NOMO-1 (cell line): ENCODE data around the gene SLC25A42.
"Not testable (repeated sequence)": the region's sequence is repeated elsewhere in the genome, so short reads cannot be mapped to it uniquely, and the experiment has no call there.

Source experiments
- DNase-seq, 2 experiments: peaks; one replicate each; lab custom pipeline; 2025; ENCODE audit not compliant: unreplicated experiment in 2 of 2; lab: John Stamatoyannopoulos, UW

The SLC25A42 gene

DNA sequence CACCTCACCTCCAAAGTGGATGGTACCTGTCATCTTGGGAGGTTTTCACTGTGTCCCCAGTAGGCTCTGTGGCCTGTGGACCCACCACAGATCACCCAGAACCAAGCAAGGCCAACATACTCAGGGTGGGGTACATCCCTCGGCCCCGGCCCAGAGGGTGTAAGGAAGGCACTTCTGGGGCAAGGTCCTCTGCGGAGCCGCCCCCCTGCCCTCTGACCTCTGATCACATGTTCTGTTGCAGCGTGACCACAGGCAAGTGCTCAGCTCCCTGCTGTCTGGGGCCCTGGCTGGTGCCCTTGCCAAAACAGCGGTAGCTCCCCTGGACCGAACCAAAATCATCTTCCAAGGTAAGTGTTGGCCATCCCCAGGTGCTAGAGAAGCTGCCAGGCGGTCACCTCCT lies 37.7 kb downstream of the SLC25A42 start:
- DNase-seq = no peak

DNA sequence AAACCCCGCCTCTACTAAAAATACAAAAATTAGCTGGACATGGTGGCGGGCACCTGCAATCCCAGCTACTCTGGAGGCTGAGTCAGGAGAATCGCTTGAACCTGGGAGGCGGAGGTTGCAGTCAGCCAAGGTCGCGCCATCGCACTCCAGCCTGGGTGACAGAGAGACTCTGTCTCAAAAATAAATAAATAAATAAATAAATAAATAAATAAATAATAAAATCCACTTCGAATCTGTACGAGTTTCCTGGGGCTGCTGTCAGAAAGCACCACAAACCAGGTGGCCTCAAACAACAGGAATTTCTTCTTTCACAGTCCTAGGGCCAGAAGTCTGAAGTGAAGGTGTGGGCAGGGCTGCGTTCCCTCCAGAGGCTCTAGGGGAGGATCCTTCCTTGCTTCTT lies 38.8 kb downstream of the SLC25A42 start:
- DNase-seq = not testable (repeated sequence)

DNA sequence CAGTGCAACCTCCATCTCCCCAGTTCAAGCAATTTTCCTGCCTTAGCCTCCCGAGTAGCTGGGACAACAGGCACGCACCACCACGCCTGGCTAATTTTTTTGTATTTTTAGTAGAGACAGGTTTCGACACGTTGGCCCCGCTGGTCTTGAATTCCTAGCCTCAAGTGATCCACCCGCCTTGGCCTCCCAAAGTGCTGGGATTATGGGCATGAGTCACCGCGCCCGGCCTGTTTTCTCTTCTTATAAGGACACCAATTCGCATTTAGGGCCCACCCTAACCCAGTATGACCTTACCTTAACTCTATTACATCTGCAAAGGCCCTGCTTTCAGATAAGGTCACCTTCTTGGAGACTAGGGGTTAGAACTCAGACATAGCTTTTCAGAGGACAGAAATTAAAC lies 39.4 kb downstream of the SLC25A42 start:
- no peak for DNase-seq

DNA sequence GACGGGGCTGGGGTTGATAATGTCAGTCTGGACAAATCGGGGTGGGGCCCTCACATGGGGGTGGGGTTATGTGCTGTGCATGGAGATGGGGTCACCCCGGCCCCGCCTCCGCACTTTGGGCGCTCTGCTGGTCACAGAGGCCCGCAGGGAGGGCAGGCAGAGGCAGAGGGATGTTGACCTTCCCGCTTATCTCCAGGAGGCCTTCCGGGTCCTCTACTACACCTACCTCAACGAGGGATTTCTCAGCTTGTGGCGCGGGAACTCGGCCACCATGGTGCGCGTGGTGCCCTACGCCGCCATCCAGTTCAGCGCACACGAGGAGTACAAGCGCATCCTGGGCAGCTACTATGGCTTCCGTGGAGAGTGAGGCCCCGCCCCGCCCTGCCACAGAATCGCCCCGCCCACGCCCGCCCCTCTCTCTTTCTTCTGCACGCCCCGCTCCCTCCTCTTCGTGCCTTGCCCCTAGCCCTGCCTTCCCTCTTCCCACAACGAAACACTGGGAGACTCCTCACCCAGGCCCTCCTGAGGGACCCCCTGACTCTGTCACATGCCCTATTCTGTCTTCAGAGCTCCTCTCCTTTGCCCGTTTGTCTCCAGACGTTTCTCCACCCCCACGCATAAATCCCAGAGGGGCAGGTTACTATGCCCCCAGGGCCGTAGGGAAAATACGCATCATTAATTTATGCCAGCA lies 41.7 kb downstream of the SLC25A42 start:
- no peak for DNase-seq

DNA sequence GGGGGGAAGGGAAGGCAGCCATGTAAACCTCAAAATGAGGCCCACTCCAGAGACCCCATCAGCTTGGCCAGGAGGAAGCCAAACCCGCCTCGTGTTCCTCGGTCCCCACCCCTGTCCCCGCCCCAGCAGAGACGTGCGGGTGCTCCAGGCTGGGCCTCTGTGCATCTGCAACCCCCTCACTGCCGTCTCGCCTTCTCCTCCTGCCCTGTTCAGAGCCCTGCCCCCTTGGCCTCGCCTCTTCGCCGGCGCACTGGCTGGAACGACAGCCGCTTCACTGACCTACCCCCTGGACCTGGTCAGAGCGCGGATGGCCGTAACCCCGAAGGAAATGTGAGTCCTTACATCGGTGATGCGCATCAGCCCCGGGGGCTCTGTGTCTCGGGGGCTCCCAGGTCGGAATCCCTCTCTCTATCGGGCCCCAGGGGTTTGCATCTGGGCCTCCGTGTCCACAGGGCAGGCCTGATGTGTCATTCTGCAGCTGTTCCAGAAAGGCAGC lies 42.3 kb downstream of the SLC25A42 start:
- no peak for DNase-seq

DNA sequence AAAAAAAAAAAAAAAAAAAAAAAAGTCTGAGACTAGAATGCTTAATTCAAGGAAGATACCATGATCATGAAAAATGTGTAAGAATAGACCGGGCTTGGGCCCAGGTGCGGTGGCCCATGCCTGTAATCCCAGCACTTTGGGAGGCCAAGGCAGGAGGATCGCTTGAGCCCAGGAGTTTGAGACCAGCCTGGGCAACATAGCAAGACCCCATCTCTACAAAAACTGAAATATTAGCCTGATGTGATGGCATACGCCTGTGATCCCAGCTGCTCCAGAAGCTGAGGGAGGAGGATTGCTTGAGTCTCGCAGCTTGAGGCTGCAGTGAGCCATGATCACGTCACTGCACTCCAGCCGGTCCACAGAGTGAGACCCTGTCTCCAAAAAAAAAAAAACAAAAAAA lies 43.1 kb downstream of the SLC25A42 start:
- DNase-seq = not testable (repeated sequence)

DNA sequence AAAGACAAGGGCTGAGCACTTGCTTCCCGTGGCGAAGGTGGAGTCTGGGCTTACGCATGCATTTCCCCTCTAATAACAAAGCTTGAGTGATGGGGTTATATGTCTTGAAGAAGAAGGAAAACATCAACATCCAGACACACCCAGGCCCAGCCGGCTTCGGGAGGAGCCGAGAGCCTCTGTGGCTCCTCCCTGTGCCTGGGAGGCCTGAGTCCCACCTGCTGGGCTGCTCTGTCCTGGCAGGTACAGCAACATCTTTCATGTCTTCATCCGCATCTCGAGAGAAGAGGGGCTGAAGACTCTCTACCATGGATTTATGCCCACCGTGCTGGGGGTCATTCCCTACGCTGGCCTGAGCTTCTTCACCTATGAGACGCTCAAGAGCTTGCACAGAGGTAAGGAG lies 43.9 kb downstream of the SLC25A42 start:
- no peak for DNase-seq

DNA sequence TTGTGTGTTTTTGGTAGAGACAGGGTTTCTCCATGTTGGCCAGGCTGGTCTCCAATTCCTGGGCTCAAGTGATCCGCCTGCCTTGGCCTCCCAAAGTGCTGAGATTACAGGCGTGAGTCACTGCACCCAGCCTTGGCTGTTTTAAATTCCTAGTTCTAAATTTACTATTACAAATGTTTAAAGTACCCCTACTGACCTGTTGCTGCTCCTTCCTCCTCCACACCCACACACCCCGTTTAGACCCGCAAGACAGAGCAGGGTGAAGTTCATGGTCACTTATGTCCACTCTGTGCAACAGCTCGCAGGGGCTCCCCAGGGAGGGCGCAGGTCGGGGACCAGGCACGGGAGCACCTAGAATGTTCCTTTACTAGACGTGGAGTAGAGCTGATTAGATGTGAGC lies 45.8 kb downstream of the SLC25A42 start:
- DNase-seq = no peak

DNA sequence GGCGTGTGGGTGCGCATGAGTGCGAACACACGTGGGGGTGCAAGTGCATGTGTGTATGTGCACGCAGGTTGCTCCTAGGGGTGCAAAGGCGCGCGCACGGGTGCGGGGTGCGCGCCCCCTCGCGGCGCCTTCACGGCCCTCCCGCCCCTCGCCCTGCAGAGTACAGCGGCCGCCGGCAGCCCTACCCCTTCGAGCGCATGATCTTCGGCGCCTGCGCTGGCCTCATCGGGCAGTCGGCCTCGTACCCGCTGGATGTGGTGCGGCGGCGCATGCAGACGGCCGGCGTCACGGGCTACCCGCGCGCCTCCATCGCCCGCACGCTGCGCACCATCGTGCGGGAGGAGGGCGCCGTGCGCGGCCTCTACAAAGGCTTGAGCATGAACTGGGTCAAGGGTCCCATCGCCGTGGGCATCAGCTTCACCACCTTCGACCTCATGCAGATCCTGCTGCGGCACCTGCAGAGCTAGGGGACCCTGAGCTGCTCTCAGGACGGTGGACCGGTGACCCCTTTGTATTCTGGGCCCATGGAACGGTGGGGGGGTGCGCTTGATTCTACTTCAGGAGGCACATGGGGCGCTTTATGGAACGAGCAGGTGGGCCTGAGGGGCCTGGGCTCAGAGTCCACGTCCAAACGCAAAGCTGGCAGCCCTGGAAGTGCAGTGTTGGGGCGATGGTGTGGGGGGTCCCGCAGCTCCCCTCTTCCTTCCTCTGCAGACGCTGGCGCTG lies 46.8 kb downstream of the SLC25A42 start:
- no peak for DNase-seq

DNA sequence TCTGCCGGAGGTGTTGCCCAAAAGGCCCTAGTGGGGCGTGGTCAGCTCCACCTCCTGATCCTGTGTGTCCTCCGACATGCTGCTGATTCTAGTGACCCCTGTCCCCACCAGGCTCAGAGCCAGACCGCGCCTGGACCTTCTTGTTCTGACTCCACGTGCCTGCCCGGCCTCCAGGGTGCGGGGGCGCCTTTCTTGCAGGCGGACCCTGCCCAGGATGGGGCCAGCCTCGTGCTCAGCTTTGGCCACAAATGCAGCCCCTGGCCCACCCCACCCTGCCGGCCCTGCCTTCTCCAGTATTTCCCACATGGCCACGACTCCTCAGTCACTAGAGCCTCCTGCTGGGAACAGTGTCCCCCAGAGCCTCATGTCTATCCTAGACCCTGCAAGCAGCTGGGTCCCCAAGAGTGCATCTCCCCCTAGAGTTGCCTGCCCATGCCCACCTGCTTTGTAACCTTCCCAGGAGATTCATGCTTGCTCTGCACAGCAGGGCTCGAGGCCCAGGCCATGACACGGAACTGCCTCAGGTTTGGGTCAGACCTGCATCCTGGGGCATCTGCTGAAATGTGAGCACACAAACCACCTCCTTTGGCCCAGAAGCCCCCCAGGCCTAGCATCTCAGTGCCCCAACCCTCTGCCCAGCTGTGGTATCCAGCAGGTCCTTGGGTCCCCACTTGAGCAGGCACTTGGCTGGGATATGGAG lies 47.5 kb downstream of the SLC25A42 start:
- DNase-seq = no peak

DNA sequence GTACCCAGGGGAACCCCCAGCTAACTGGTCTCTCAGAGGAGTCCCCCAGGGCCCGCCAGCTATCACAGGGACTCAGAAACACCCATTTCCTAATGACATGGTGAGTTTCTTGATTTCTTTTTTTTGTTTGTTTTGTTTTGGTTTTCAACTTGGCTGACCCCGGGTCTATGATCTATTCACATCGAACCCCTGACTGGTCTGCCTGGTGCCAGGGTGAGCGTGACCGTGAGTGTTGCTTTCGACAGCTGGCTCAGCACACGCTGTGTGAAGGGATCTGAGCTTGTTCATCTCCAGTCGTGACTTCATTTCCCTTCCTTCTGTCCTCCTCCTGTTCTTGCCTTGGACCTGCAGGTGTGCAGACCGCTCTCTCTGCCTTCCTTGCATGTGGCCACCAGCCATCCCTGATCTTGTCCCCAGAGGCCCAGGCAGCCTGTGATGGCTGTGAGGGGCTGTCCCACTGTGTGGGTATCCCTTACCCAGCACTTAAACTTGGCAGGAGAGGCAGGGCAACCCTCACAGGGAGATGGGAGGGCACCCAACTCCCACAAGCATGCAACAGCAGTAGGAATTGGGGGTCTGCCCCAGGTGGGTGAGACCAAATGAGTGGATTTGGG lies 48.3 kb downstream of the SLC25A42 start:
- no peak for DNase-seq

DNA sequence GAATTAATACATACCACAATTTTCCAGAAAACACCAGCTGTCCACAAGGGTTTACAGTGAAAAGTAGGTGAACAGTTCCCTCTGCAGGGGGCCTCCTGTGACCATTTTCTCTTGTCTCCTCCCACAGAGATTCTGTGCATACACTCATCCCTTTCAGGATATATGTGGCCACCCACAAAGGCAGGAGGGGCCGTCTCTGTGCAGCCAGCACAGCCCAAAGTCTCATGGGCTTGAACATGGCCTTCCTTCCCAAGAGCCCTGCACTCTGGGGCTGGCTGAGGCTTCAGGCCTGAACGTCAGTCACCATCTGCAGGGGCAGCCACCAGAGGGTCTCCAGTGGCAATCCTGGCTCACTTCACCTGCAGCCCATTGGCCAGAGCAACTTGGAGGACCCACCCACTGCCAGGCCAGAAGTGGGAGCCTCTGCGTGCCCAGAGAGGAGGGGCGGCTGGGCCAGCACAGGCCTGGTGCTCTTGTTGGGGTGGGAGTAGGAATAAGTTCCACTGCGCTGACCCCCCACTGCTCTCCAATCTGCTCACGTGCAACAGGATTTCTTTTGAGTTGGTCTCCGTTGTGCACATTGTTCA lies 49.3 kb downstream of the SLC25A42 start:
- no peak for DNase-seq

DNA sequence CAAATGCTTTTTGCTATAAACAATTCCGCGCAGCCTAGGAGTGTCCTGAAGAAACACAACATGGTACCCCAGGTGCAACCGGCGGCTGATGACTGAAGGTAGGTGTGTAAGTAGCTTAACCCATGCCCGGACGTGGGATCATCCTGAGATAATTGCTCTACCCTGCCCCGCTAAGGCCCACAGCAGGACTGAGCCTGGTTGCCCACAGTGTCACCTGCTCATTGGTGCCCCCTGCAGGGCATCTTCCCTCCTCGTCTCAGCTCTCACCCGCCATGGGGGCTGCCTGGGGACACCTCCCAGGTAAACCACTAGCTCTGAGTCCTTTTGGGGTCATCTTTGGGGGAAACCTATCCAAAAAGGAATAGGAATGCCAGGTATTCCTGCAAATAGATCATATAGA lies 52.2 kb downstream of the SLC25A42 start:
- DNase-seq = peak in 1 of 2 experiments; percentile 18

DNA sequence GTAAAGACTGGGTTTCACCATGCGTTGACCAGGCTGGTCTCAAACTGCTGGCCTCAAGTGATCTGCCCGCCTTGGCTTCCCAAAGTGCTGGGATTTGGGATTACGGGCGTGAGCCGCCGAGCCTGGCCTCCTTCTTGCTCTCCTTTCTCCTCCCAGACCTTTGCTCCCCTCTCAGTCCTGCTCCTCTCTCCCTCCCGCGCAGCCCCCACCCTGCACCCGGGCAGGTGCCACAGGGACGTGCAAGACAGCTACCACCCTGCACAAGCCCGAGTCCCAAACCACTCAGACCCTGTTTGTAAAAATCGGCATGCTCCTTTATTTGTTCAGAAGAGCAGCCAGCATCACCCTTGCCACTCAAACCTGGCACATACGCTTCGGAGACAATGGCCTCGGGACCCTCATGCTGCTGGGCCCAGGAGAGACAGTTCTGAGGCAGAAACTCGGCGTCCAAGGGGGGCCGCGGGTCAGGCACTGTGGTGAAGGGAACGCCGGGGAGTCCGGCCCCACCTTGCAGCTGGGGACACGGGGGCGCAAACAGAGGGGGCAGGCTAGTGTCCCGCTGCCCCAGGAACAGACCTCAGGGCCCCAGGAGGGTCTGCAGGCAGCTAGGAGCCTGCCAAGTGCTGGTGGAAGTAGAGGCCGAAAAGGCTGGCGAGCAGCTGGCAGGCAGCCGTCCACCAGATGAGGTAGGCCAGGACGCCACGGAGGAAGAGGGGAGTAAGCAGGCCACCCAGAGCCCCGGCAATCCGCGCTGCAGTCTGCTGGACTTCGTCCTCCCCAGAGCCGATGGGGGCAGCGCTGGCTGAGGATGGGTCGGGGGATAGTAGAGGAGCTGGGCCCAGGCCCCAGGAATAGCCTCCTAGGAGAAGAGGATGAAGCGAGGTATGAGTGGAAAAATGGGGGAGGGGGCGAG lies 55.8 kb downstream of the SLC25A42 start:
- DNase-seq = no peak

DNA sequence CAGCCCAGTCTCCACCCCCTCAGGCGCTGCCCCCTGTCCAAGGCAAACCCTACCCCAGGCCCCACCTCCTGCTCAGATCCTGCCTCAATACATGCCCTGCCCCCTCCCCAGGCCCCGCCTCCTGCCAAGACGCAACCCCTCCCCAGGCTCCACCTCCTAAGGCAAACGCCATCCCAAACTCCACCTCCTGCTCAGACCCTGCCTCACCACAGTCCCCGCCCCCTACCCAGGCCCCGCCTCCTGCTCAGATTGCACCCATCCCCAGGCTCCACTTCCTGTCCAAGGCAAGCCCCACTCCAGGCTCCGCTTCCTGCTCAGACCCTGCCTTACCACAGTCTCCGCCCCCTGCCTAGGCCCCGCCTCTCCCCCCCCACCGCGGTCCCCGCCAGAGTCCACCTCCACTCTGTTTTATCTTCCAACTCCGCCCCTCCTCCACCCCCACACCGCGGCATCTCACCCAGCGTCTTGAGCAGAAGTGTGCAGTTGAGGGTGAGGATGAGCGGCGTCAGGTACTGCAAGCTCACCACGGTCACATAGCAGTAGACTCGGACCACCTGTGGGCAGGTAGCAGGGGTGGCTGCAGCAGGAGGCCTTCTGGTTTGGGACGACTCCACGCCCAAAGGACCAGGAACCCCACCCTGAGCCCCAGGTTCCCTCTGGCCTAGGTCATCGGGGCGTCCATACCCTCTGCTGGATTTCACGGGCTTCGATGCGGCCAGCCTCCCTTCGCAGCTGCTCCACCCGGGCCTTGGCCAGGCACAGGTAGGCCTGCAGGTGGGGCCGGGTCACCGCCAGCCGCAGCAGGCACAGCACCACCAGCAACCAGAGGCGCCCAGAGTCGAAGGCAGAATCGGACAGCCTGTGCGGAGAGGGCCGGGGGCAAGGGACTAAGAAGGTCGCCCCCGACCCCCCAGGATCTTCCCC lies 56.8 kb downstream of the SLC25A42 start:
- DNase-seq = no peak

DNA sequence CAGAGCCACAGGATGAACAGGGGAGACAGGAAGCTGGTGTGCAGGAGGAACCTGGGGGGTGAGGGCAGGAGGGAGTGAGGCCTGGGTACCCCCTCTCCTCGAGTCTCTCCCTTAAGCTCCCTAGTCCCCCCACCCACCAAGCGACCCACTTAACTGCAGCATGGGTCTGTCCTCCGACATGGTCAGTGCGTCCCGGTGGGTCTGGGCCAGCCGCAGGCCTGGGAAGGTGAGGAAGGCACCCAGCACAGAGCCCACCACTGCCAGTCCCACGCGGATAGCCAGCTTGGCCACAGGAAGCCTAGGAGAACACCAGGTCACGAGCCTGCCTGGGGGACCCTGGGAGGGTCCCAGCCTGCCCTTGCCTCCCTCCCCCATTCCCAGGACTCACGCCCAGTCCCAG lies 57.6 kb downstream of the SLC25A42 start:
- no peak for DNase-seq

DNA sequence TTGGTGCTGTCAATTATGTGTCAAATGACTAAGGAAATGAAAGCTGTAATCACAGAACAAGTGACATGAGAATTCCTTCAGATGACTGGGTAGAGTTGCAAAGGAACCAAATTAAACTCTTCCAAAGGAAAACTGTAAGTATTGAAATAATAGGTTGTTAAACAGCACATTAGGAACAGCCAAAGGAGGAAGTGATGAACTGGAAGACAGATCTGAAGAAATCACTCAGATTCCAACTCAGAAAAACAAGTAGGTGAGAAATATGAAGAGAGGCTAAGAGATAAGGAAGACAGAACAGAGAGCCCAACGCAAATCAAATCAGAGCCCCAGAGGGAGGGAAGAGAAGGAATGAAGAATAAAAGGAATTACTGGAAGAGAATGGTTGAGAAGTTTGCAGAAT lies 59.1 kb downstream of the SLC25A42 start:
- no peak for DNase-seq

DNA sequence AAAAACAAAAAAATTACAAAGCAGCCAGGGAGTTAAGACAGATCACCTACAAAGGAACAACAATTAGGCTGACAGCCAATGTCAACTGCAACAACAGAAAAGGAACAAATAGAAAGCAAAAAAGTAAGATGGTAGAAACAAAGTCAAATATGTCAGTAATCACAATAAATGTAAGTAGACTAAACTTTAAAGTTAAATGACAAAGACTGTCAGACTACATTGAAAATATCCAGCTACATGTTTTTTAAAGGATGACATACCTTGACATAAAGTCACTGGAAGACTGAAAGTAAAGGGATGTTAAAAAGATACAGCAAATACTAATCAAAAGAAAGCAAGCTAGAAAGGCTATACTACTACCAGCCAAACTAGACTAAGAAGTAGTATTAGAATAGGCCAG lies 59.6 kb downstream of the SLC25A42 start:
- no peak for DNase-seq

DNA sequence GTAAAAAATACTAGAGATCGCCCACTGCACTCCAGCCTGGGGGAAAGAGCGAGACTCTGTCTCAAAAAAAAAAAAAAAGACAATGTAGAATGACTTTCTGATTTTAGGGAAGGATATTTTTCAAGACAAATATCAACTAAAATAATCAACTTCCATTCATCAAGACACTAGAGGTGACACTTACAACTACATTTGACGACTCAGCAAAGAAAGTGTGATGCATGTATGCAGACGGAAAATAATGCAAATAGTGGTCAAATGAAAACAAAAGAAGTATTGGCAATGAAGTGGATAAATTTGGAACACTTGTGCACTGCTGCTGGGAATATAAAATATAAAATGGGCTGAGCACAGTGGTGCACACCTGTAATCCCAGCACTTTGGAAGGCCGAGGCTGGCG lies 62.3 kb downstream of the SLC25A42 start:
- DNase-seq = no peak
